Activated CD8-positive, alpha-beta T cell treated with anti-CD3 and anti-CD28 coated beads, Interleukin-2, amount 10 ng/mL, durations not matched to agents 7 days and 5 days (primary cell): ENCODE measurements around the gene RNF123. TPM values are rescaled to one million over a fixed set of nuclear protein-coding genes. Genes with fewer than 3 reads are reported as not detected.
A peak's percentile ranks its signal among the peaks of the same experiment; 100 is the strongest.

Source experiments
- ATAC-seq: fragments of 150-1000 bp; cut with Tn5 transposase; one replicate; pipeline ENCODE4 v1.10.0; 2021; ENCODE audit warnings: moderate library complexity
- CTCF ChIA-PET: fragments of 350-600 bp; sonication (Branson Sonifier 250); formaldehyde crosslinking; loops from one replicate; lab custom pipeline; 2021; ENCODE audit warnings: antibody characterized with exemption; lab: Charles Lee
- POLR2A ChIA-PET: fragments of 350-600 bp; sonication (Branson Sonifier 250); formaldehyde crosslinking; loops from one replicate; lab custom pipeline; 2021; ENCODE audit warnings: antibody characterized with exemption; lab: Charles Lee
- DNase-seq: peaks from one replicate; pipeline ENCODE4 v3.0.0-alpha.2; 2020
- H3K27ac Mint-ChIP-seq: one replicate; pipeline ENCODE4 v1.8.0; 2021; ENCODE audit warnings: mild to moderate bottlenecking, mixed read lengths
- H3K27me3 Mint-ChIP-seq: one replicate; pipeline ENCODE4 v1.8.0; 2021; ENCODE audit warnings: low read depth, mixed read lengths
- H3K36me3 Mint-ChIP-seq: one replicate; pipeline ENCODE4 v1.8.0; 2021; ENCODE audit warnings: low read depth, mixed read lengths
- H3K4me1 Mint-ChIP-seq: one replicate; pipeline ENCODE4 v1.8.0; 2021; ENCODE audit warnings: low read depth, mixed read lengths
- H3K4me3 Mint-ChIP-seq: one replicate; pipeline ENCODE4 v1.8.0; 2021; ENCODE audit warnings: mild to moderate bottlenecking, mixed read lengths
- H3K9me3 Mint-ChIP-seq: one replicate; pipeline ENCODE4 v1.8.0; 2022; ENCODE audit warnings: mixed read lengths; ENCODE audit not compliant: insufficient read depth
- total RNA-seq, 2 experiments: library from RNA; stranded (reverse); gene quantifications; one replicate each; pipeline ENCODE4 v1.2.3, GENCODE V29; 2021

Gene RNF123
- total RNA-seq, 2 experiments from 2014 or later = 36.3 to 45.8 TPM

- no peaks in the 10 kb centered on the region for H3K27me3 Mint-ChIP-seq
- POLR2A ChIA-PET = interaction anchor here (0.6 to 2.6 kb wide), 7 partner anchors 10 to 366 kb away, joined by 3 to 13 read pairs (median 3); partner anchors contain the start of gene IP6K1
- peaks cover 39% of the 10 kb centered on the region for H3K4me1 Mint-ChIP-seq
- peaks cover 45% of the 10 kb centered on the region for H3K36me3 Mint-ChIP-seq
- H3K4me3 Mint-ChIP-seq = peak overlapping the region; percentile 95
- CTCF ChIA-PET = interaction anchor here (1.6 to 2.7 kb wide), 3 partner anchors 22 to 184 kb away, joined by 4 to 6 read pairs (median 5); no protein-coding TSS in a partner anchor
- DNase-seq = peak; percentile 79
- H3K27ac Mint-ChIP-seq = peak overlapping the region; percentile 98
- ATAC-seq = peak; percentile 34
- no peaks in the 10 kb centered on the region for H3K9me3 Mint-ChIP-seq
These were observed 33.9 kb downstream of the RNF123 start for GRCh38 chr3:49723296-49723627.

GRCh38 chr3:49723628-49724551 is 34.5 kb downstream of the RNF123 start, which contains the start of gene GMPPB:
Gene GMPPB, minus strand, starts transcription at chr3:49723951. Its CDS starts 225 bp downstream, at chr3:49723726.
- Mint-ChIP-seq H3K4me3 (peak within 1 kb of the TSS; percentile 95), H3K36me3 (peaks cover 43% of the 10 kb centered on the region), H3K27me3 (no peaks in the 10 kb centered on the region), H3K27ac (peak within 1 kb of the TSS; percentile 98), H3K4me1 (peaks cover 32% of the 10 kb centered on the region), H3K9me3 (no peaks in the 10 kb centered on the region)
- DNase-seq (peak; percentile 96), ATAC-seq (peak; percentile 82)
- CTCF ChIA-PET = interaction anchor here (1.7 to 2.7 kb wide), 2 partner anchors 23 to 116 kb away, joined by 4 to 6 read pairs; no protein-coding TSS in a partner anchor
- POLR2A ChIA-PET = interaction anchor here (0.6 to 2.6 kb wide), 6 partner anchors 11 to 365 kb away, joined by 3 to 13 read pairs (median 3); partner anchors contain the start of gene IP6K1

GRCh38 chr3:49724586-49724985 is 35.2 kb downstream of the RNF123 start:
- ATAC-seq (no peak), DNase-seq (peak; percentile 38)
- CTCF ChIA-PET = interaction anchor here (1.7 to 2.7 kb wide), 2 partner anchors 23 to 115 kb away, joined by 4 to 6 read pairs; no protein-coding TSS in a partner anchor
- peak overlapping the region; percentile 98 for H3K27ac Mint-ChIP-seq
- peak overlapping the region; percentile 95 for H3K4me3 Mint-ChIP-seq
- H3K4me1 Mint-ChIP-seq = peaks cover 28% of the 10 kb centered on the region
- H3K9me3 Mint-ChIP-seq = no peaks in the 10 kb centered on the region
- H3K36me3 Mint-ChIP-seq = peaks cover 43% of the 10 kb centered on the region
- POLR2A ChIA-PET = interaction anchor here (1.0 to 2.6 kb wide), 4 partner anchors 11 to 365 kb away, joined by 3 to 13 read pairs (median 4); partner anchors contain the start of gene IP6K1
- no peaks in the 10 kb centered on the region for H3K27me3 Mint-ChIP-seq

GRCh38 chr3:49725906-49726681 is 36.7 kb downstream of the RNF123 start:
- DNase-seq (no peak), ATAC-seq (no peak)
- Mint-ChIP-seq H3K27me3 (no peaks in the 10 kb centered on the region), H3K4me1 (peaks cover 18% of the 10 kb centered on the region), H3K36me3 (peaks cover 35% of the 10 kb centered on the region), H3K9me3 (no peaks in the 10 kb centered on the region), H3K4me3 (no peak overlapping the region), H3K27ac (peak overlapping the region; percentile 57)
- POLR2A ChIA-PET = no interaction called here
- CTCF ChIA-PET = no interaction called here

- ChIA-PET CTCF (no interaction called here), POLR2A (interaction anchor here (0.5 kb wide), 1 partner anchor 19 kb away, joined by 6 read pairs; no protein-coding TSS in a partner anchor)
- Mint-ChIP-seq H3K27ac (no peak overlapping the region), H3K4me3 (no peak overlapping the region), H3K36me3 (peaks cover 30% of the 10 kb centered on the region), H3K27me3 (no peaks in the 10 kb centered on the region), H3K9me3 (no peaks in the 10 kb centered on the region), H3K4me1 (peaks cover 15% of the 10 kb centered on the region)
- no peak for DNase-seq
- ATAC-seq = no peak
These were observed 38.0 kb downstream of the RNF123 start for GRCh38 chr3:49727154-49727923.

GRCh38 chr3:49727924-49728361 is 38.6 kb downstream of the RNF123 start:
- no peaks in the 10 kb centered on the region for H3K9me3 Mint-ChIP-seq
- POLR2A ChIA-PET = no interaction called here
- no peak for ATAC-seq
- DNase-seq = no peak
- CTCF ChIA-PET = no interaction called here
- H3K36me3 Mint-ChIP-seq = peaks cover 32% of the 10 kb centered on the region
- no peaks in the 10 kb centered on the region for H3K27me3 Mint-ChIP-seq
- peaks cover 9% of the 10 kb centered on the region for H3K4me1 Mint-ChIP-seq
- H3K4me3 Mint-ChIP-seq = no peak overlapping the region
- no peak overlapping the region for H3K27ac Mint-ChIP-seq

GRCh38 chr3:49729966-49730609 is 40.7 kb downstream of the RNF123 start:
- DNase-seq = no peak
- POLR2A ChIA-PET = no interaction called here
- Mint-ChIP-seq H3K4me3 (no peak overlapping the region), H3K9me3 (no peaks in the 10 kb centered on the region), H3K4me1 (no peaks in the 10 kb centered on the region), H3K36me3 (peaks cover 34% of the 10 kb centered on the region), H3K27me3 (no peaks in the 10 kb centered on the region), H3K27ac (no peak overlapping the region)
- no peak for ATAC-seq
- CTCF ChIA-PET = interaction anchor here (1.3 kb wide), 1 partner anchor 11 kb away, joined by 3 read pairs; the partner anchor contains the start of gene AMIGO3

- no peaks in the 10 kb centered on the region for H3K9me3 Mint-ChIP-seq
- no peak overlapping the region for H3K27ac Mint-ChIP-seq
- peaks cover 42% of the 10 kb centered on the region for H3K36me3 Mint-ChIP-seq
- H3K4me3 Mint-ChIP-seq = no peak overlapping the region
- H3K27me3 Mint-ChIP-seq = no peaks in the 10 kb centered on the region
- DNase-seq = no peak
- CTCF ChIA-PET = interaction anchor here (0.9 to 1.2 kb wide), 2 partner anchors 13 to 174 kb away, joined by 3 read pairs; partner anchors contain the start of gene AMIGO3
- no peaks in the 10 kb centered on the region for H3K4me1 Mint-ChIP-seq
- POLR2A ChIA-PET = interaction anchor here (0.5 to 0.6 kb wide), 2 partner anchors 129 to 1874 kb away, joined by 3 to 4 read pairs; no protein-coding TSS in a partner anchor
- ATAC-seq = no peak
These were observed 43.2 kb downstream of the RNF123 start for GRCh38 chr3:49732597-49732996.

GRCh38 chr3:49733551-49733950 is 44.2 kb downstream of the RNF123 start:
- no peak for ATAC-seq
- CTCF ChIA-PET = no interaction called here
- no peak overlapping the region for H3K27ac Mint-ChIP-seq
- DNase-seq = no peak
- H3K27me3 Mint-ChIP-seq = no peaks in the 10 kb centered on the region
- POLR2A ChIA-PET = no interaction called here
- H3K4me1 Mint-ChIP-seq = no peaks in the 10 kb centered on the region
- H3K9me3 Mint-ChIP-seq = no peaks in the 10 kb centered on the region
- H3K4me3 Mint-ChIP-seq = no peak overlapping the region
- peaks cover 46% of the 10 kb centered on the region for H3K36me3 Mint-ChIP-seq

- no peaks in the 10 kb centered on the region for H3K4me1 Mint-ChIP-seq
- H3K36me3 Mint-ChIP-seq = peaks cover 47% of the 10 kb centered on the region
- DNase-seq = no peak
- ATAC-seq = no peak
- H3K27ac Mint-ChIP-seq = no peak overlapping the region
- ChIA-PET POLR2A (interaction anchor here (1.3 kb wide), 1 partner anchor 11 kb away, joined by 3 read pairs; the partner anchor contains the start of gene GMPPB), CTCF (no interaction called here)
- H3K27me3 Mint-ChIP-seq = no peaks in the 10 kb centered on the region
- no peak overlapping the region for H3K4me3 Mint-ChIP-seq
- H3K9me3 Mint-ChIP-seq = no peaks in the 10 kb centered on the region
These were observed 45.4 kb downstream of the RNF123 start for GRCh38 chr3:49734752-49735151.
